ENCODE measurements around the gene SCUBE2.

The SCUBE2 gene

GRCh38 chr11:9020916-9021315 lies 70.5 kb downstream of the SCUBE2 start:
- H3K79me2 ChIP-seq (ENCODE audit: insufficient read depth, low read length), result no peaks in the 10 kb centered on the region
- H2AFZ ChIP-seq (ENCODE audit: low read depth, low read length, severe bottlenecking), result no peak overlapping the region
- no peak overlapping the region for H3K4me3 ChIP-seq (ENCODE audit: insufficient read depth, low read length, poor library complexity, severe bottlenecking)
- H3K9me3 ChIP-seq (ENCODE audit: insufficient read depth, low read length), result no peaks in the 10 kb centered on the region
- no peaks in the 10 kb centered on the region for H3K27me3 ChIP-seq (ENCODE audit: low read length)
- no peak overlapping the region for H3K4me2 ChIP-seq (ENCODE audit: low read depth, low read length, poor library complexity, severe bottlenecking)
- no peak overlapping the region for H3K27ac ChIP-seq (ENCODE audit: low read depth, low read length)
- H4K20me1 ChIP-seq (ENCODE audit: low read depth, low read length), result no peaks in the 10 kb centered on the region
- TF ChIP-seq EZH2phosphoT487 (conservative IDR thresholded peaks at IDR 0.05; ENCODE audit: low read length) (no peak), CTCF (IDR thresholded peaks at IDR 0.05; ENCODE audit: insufficient read depth, low read length, poor library complexity, severe bottlenecking) (no peak)
- no peaks in the 10 kb centered on the region for H3F3A ChIP-seq (ENCODE audit: insufficient read depth)
- H3K9ac ChIP-seq (ENCODE audit: low read length), result no peak overlapping the region
- H3K9me2 ChIP-seq (replicated peaks; ENCODE audit: insufficient read depth, low read length), result no peaks in the 10 kb centered on the region
- H3K36me3 ChIP-seq (ENCODE audit: low read length), result no peaks in the 10 kb centered on the region

GRCh38 chr11:9019861-9020260 lies 71.5 kb downstream of the SCUBE2 start:
- H3K27me3 ChIP-seq (ENCODE audit: low read length), result no peaks in the 10 kb centered on the region
- no peaks in the 10 kb centered on the region for H3K9me2 ChIP-seq (replicated peaks; ENCODE audit: insufficient read depth, low read length)
- no peak overlapping the region for H2AFZ ChIP-seq (ENCODE audit: low read depth, low read length, severe bottlenecking)
- no peaks in the 10 kb centered on the region for H3K79me2 ChIP-seq (ENCODE audit: insufficient read depth, low read length)
- H3K4me2 ChIP-seq (ENCODE audit: low read depth, low read length, poor library complexity, severe bottlenecking), result no peak overlapping the region
- no peak for TF ChIP-seq CTCF (IDR thresholded peaks at IDR 0.05; ENCODE audit: insufficient read depth, low read length, poor library complexity, severe bottlenecking)
- TF ChIP-seq EZH2phosphoT487 (conservative IDR thresholded peaks at IDR 0.05; ENCODE audit: low read length), result no peak
- H3K9ac ChIP-seq (ENCODE audit: low read length), result no peak overlapping the region
- no peaks in the 10 kb centered on the region for H3K9me3 ChIP-seq (ENCODE audit: insufficient read depth, low read length)
- no peak overlapping the region for H3K27ac ChIP-seq (ENCODE audit: low read depth, low read length)
- H3F3A ChIP-seq (ENCODE audit: insufficient read depth), result no peaks in the 10 kb centered on the region
- H3K4me3 ChIP-seq (ENCODE audit: insufficient read depth, low read length, poor library complexity, severe bottlenecking), result no peak overlapping the region
- H3K36me3 ChIP-seq (ENCODE audit: low read length), result no peaks in the 10 kb centered on the region
- no peaks in the 10 kb centered on the region for H4K20me1 ChIP-seq (ENCODE audit: low read depth, low read length)

- Histone ChIP-seq H3K4me3 (ENCODE audit: insufficient read depth, low read length, poor library complexity, severe bottlenecking) (no peak overlapping the region), H3K9ac (ENCODE audit: low read length) (no peak overlapping the region), H3F3A (ENCODE audit: insufficient read depth) (no peaks in the 10 kb centered on the region), H3K27ac (ENCODE audit: low read depth, low read length) (no peak overlapping the region), H3K27me3 (ENCODE audit: low read length) (no peaks in the 10 kb centered on the region), H4K20me1 (ENCODE audit: low read depth, low read length) (no peaks in the 10 kb centered on the region), H3K4me2 (ENCODE audit: low read depth, low read length, poor library complexity, severe bottlenecking) (no peak overlapping the region), H3K9me3 (ENCODE audit: insufficient read depth, low read length) (no peaks in the 10 kb centered on the region), H3K79me2 (ENCODE audit: insufficient read depth, low read length) (no peaks in the 10 kb centered on the region), H2AFZ (ENCODE audit: low read depth, low read length, severe bottlenecking) (no peak overlapping the region), H3K9me2 (replicated peaks; ENCODE audit: insufficient read depth, low read length) (no peaks in the 10 kb centered on the region), H3K36me3 (ENCODE audit: low read length) (no peaks in the 10 kb centered on the region)
- TF ChIP-seq EZH2phosphoT487 (conservative IDR thresholded peaks at IDR 0.05; ENCODE audit: low read length) (no peak), CTCF (IDR thresholded peaks at IDR 0.05; ENCODE audit: insufficient read depth, low read length, poor library complexity, severe bottlenecking) (no peak)
These were observed 73.6 kb downstream of the SCUBE2 start for GRCh38 chr11:9017773-9018172.
